Activated CD8-positive, alpha-beta memory T cell treated with anti-CD3 and anti-CD28 coated beads for 24 hours (primary cell): ENCODE measurements around the gene CDCP2.
A peak's percentile ranks its signal among the peaks of the same experiment; 100 is the strongest.

Source experiments
- DNase-seq: peaks from one replicate; pipeline ENCODE4 v3.0.0-alpha.2; 2020

The CDCP2 gene

DNA sequence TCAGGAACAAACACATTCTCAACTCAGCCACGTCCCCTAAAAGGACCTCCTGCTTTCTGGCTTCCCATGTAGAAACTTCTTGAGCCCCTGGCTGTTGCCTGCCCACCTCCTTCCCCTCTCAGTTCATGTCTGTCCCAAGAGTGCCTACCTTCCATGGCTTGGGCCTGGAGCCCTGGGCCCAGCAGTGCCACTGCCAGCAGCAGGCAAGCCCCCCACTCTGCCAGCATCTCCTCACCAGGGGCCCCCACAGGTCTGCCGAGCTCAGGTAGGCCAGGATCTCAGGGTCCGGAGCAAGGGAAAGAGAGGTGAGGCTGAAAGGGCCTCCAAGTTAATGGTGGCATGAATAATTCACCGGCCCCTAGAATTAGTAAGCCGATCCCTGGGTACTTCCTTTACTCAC is at the start of gene CDCP2:
Gene CDCP2, minus strand, starts transcription at position 305 of the 400 bp plus-strand sequence. Its CDS starts 78 bp downstream, at position 227.
- DNase-seq: no peak

GRCh38 chr1:54200519-54200997 is 47.8 kb upstream of the CDCP2 start:
- DNase-seq: no peak

- peak; percentile 92 for DNase-seq
Measured at GRCh38 chr1:54199765-54200518, 47.1 kb upstream of the CDCP2 start, which contains the start of the genes CYB5RL and MRPL37. Gene CYB5RL, minus strand, starts transcription at chr1:54200030. Its CDS starts 4,414 bp downstream, at chr1:54195616. Gene MRPL37, plus strand, starts transcription at chr1:54200167. Its CDS starts 77 bp downstream, at chr1:54200244.

DNA sequence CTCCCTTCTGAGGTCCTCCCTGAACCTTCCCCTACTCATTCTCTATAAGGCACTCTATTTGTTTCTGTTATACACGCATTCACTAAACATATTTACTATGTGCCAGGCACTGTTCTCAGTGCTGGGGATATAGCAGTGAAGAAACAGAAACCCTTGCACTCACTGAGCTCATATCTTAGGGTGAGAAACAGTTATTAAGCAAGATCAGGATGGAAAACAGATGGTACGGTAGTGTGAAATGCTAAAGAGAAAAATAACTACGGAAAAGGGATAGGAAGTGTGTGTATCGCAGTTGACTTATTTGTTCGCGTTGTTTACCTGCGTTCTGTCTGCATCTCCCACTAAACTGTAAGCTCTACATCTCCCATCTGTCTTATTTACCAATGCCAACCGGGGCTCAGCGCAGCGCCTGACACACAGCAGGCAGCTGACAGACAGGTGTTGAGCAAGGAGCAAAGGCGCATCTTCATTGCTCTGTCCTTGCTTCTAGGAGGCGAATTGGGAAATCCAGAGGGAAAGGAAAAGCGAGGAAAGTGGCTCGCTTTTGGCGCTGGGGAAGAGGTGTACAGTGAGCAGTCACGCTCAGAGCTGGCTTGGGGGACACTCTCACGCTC is 46.5 kb upstream of the CDCP2 start:
- DNase-seq: no peak

DNA sequence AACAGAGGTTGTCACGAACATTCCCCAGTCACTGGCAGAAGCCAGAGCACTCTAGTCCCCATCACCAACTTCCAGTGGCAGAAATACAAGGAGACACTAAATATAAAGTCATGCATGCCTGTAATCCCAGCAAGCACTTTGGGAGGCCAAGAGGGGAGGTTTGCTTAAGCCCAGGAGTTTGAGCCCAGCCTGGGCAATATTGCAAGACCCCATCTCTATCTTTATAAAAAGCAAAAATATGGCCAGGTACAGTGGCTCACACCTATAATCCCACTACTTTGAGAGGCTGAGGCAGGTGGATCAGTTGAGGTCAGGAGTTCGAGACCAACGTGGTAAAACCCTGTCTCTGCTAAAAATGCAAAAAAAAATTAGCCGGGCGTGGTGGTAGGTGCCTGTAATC is 40.7 kb upstream of the CDCP2 start:
- DNase-seq: no peak

GRCh38 chr1:54191525-54191924 is 38.7 kb upstream of the CDCP2 start:
- no peak for DNase-seq

DNA sequence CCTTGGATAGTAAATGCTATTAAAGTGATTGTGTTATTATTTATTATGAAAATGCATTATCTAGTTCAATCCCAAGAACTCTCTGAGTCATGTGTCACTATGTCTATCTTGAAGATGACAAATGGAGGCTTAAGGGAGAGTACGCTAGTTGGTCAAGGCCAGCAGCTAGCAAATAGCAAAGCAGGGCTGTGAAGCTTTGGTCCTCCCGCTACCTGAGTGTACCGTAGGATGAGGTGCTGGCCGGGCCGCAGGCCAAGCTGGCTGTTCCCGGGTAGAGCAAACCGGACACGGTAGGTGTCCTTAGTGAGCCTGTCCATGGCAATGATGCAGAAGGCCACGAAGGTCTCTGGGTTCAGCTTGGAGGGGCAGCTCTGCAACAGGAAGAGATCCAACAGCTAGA is 37.7 kb upstream of the CDCP2 start:
- no peak for DNase-seq

DNA sequence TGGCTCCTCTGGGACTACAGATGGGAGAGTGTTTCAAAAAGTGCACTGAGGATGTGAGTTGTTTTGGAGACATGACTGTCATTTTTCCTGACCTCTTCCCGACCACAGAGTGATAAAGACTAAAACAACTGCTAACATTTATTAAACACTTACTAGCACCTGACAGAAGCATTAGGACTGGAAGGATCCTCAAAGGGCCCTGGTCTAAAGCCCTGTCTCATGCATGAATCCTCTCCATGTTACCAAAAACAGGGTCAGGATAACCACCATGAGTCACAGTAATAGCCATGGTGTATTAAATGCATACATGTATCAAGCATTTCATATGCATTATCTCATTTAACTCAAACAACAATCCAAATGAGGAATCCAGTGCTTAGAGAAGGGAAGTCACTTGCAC is 35.5 kb upstream of the CDCP2 start:
- DNase-seq: no peak

DNA sequence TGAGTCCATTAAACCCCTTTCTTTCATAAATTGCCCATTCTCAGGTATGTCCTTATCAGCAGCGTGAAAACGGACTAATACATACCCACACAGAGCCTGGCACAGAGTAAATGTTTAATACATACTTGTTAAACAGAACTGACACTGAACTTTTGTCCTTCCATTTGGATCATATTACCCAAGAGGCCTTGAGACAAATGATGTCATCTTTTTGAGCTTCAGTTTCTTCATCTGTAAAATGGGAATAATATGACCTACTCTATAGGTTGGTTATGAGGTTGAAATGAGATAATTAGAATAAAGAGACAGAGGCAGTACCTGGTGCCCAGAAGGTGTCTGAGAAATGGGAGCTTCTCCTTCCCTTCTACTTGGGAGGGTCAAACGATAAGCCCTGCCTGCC is 33.3 kb upstream of the CDCP2 start:
- no peak for DNase-seq

GRCh38 chr1:54180701-54181360 is 28.0 kb upstream of the CDCP2 start:
- DNase-seq: no peak

DNA sequence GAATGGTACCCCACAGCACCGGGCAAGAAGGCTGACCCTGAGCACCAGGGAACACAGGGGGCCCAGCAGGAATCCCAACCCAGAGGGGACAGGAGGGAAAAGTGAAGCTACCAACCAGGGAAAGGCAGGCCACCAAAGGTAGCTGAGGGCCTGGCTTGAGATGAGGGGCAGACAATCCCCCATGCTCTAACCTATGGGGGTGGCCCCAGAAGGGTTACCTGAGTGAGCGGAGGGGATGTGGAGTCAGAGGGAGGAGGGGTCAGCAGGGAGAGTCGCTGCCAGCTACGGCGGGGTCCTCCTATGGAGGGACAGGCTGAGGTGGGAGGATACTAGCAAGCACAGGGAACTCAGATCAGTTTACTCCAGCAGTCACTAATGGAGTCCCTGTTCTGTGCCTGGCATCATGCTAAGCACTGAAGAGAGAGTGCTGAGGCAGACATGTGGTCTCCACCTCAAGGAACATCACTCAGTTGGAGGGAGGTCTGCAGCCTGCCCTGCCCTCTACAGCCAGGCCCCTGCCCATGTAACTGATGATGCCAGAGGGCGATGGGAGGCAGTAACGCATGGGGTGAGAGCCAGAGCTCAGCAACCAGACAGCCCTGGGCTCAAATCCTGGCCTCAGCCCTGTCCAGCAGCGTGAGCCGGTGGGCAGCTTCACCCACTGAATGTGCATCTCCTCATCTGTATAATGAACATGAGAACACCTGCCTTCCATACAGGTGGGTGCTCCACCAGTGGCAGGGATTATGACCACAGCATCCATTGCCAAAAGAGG is 25.7 kb upstream of the CDCP2 start:
- no peak for DNase-seq

GRCh38 chr1:54177726-54178125 is 24.9 kb upstream of the CDCP2 start:
- DNase-seq: no peak

- no peak for DNase-seq
Measured at GRCh38 chr1:54176621-54177327, 24.0 kb upstream of the CDCP2 start.

- no peak for DNase-seq
Measured at GRCh38 chr1:54174106-54174505, 21.3 kb upstream of the CDCP2 start.

- no peak for DNase-seq
Measured at GRCh38 chr1:54173681-54174080, 20.9 kb upstream of the CDCP2 start.

DNA sequence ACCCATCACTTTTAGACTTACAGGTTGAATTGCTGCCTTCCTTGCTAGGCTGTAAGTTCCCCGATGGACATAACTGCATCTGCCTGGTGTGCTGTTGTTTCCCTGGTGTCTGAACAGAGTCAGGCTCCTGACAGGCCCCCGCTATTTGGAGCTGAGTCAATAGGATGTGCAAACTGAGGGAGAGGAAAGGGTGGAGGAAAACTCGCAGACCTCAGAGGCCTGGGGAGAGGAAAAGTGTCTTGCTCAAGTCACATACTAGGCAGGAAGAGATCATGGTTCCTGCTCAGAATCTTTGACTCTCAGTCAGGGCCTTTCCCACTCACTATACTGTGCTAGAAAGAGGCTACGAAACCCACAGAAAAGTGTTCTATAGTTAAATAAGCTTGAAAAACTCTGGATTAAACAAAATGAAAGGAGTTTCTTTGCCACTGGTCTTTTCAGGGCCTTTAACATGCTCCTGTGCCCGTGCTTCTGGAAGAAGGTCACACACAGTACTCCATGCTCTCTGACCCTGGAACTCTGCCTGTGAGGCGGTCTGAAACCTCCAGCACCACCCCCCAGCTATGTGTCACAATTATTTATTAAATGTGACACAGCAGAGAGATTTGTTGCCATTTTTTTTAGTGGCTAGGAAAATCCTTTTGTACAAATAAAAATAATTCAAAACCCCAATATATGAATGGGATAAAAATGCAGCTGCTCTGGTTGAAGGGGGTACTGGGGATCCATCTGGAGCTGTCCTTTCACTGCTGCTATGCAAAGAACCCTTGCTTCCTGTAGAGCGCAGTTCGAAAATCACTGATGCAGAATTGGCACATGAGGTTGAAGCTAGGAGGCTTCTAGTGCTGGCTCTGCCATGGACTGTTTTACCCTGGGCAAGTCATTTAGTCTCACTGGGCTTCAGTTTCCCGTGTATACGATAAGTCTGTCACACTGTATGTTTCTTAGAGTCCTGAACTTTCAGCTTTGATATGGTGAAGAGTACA is 20.1 kb upstream of the CDCP2 start:
- no peak for DNase-seq

DNA sequence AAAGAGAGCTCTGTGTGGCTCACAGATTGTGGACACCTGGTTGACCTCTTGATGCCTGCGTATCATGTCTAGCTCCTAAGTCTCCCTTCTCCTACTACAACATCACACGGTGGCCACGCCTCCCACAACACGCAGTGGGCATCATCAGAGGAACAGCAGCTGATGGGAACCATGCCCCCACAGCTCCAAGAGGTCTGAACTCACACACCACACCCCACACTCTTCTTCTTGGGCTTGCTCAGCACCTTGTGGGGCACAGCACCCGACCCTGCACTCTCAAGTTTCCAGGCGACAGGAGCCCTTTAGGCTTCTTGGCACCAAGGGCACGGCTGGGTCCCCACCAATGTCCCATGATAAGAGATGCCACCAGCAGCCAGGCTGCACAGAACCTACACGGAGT is 18.8 kb upstream of the CDCP2 start:
- DNase-seq: no peak

- DNase-seq: no peak
Measured at GRCh38 chr1:54171016-54171415, 18.2 kb upstream of the CDCP2 start.

DNA sequence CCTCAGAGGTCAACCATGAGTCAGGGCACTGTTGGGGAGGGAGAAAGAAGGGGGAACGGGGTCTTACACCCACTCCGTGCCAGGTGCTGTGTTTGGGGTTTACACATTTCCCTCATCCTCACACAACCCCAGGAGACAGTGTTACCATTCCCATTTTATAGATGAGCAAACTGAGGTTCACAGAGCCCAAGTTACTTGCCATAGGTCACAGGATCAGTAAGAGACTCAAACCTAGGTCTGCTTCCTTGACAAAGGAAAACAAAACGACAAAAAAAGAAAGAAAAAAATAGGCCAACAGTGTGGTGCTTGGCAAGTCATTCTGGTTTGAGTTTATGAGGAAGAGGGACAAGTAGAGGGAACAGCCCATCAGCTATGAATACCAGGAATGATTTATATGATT is 16.3 kb upstream of the CDCP2 start:
- DNase-seq: no peak

- DNase-seq: no peak
Measured at GRCh38 chr1:54168206-54168965, 15.6 kb upstream of the CDCP2 start.
